Glutamatergic neuron (in vitro differentiated cells): Measurements from ENCODE around the gene GCN1. TPM values are rescaled to one million over a fixed set of nuclear protein-coding genes. Genes with fewer than 3 reads are reported as not detected.

Experiments
- DNase-seq: peaks from one replicate; pipeline ENCODE4 v3.0.0; 2022
- H3K27ac Mint-ChIP-seq: one replicate; pipeline ENCODE4 v1.8.0; 2020; ENCODE audit warnings: mild to moderate bottlenecking, mixed read lengths, inconsistent platforms; ENCODE audit not compliant: unreplicated experiment
- H3K27me3 Mint-ChIP-seq: one replicate; pipeline ENCODE4 v1.8.0; 2020; ENCODE audit warnings: mild to moderate bottlenecking, moderate library complexity, mixed read lengths, inconsistent platforms; ENCODE audit not compliant: unreplicated experiment
- H3K36me3 Mint-ChIP-seq: one replicate; pipeline ENCODE4 v1.8.0; 2020; ENCODE audit warnings: mild to moderate bottlenecking, mixed read lengths, inconsistent platforms; ENCODE audit not compliant: unreplicated experiment
- H3K4me1 Mint-ChIP-seq: one replicate; pipeline ENCODE4 v1.8.0; 2020; ENCODE audit warnings: mild to moderate bottlenecking, low read depth, mixed read lengths, inconsistent platforms; ENCODE audit not compliant: unreplicated experiment
- H3K4me3 Mint-ChIP-seq: one replicate; pipeline ENCODE4 v1.8.0; 2020; ENCODE audit warnings: mild to moderate bottlenecking, mixed read lengths, inconsistent platforms; ENCODE audit not compliant: unreplicated experiment
- H3K9me3 Mint-ChIP-seq: one replicate; pipeline ENCODE4 v1.8.0; 2020; ENCODE audit warnings: mild to moderate bottlenecking, moderate library complexity, mixed read lengths, inconsistent platforms; ENCODE audit not compliant: unreplicated experiment
- total RNA-seq: library from RNA; stranded (reverse); fragmentation: NEBNext Ultra II Directional; extraction: Animal tissue kit (Norgen Biotek cat#: 25700); gene quantifications from one replicate; pipeline ENCODE4 v1.2.1, GENCODE V29; 2021; ENCODE audit not compliant: unreplicated experiment
- TF ChIP-seq, protein P1 (sequence below): fragments of 200-600 bp; sonication (generic); IDR thresholded peaks from one replicate; pipeline ENCODE4 v1.5.0; 2021; ENCODE audit not compliant: partially characterized antibody, unreplicated experiment

The GCN1 gene
- total RNA-seq, 1 donor from 2014 or later = 173 TPM

DNA sequence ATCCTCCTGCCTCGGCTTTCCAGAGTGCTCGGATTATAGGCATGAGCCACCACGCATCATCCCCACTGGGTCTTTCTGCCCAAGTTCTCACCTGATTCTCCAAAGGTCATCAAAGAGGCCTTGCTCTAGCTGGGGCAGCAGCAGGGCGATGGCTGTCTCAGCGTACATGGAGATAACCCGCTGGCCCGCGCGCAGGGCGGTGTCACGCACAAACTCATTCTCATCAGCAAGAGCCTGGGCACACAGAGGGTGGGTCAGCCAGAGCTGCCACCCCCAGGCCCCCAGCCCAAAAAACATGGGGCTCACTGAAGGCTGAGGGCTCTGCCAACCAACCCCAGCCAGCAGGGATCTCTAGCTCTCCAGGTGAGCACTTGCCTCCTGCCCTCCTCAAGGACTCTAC is 50.3 kb downstream of the GCN1 start:
- Mint-ChIP-seq H3K9me3 (peaks cover 4% of the 10 kb centered on the region), H3K36me3 (peaks cover 3% of the 10 kb centered on the region), H3K4me3 (no peak overlapping the region), H3K27me3 (peaks cover 5% of the 10 kb centered on the region), H3K27ac (no peak overlapping the region), H3K4me1 (peaks cover 5% of the 10 kb centered on the region)
- TF ChIP-seq, protein P1, sequence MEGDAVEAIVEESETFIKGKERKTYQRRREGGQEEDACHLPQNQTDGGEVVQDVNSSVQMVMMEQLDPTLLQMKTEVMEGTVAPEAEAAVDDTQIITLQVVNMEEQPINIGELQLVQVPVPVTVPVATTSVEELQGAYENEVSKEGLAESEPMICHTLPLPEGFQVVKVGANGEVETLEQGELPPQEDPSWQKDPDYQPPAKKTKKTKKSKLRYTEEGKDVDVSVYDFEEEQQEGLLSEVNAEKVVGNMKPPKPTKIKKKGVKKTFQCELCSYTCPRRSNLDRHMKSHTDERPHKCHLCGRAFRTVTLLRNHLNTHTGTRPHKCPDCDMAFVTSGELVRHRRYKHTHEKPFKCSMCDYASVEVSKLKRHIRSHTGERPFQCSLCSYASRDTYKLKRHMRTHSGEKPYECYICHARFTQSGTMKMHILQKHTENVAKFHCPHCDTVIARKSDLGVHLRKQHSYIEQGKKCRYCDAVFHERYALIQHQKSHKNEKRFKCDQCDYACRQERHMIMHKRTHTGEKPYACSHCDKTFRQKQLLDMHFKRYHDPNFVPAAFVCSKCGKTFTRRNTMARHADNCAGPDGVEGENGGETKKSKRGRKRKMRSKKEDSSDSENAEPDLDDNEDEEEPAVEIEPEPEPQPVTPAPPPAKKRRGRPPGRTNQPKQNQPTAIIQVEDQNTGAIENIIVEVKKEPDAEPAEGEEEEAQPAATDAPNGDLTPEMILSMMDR = no peak
- DNase-seq = no peak

- Mint-ChIP-seq H3K4me3 (no peak overlapping the region), H3K27me3 (peaks cover 5% of the 10 kb centered on the region), H3K4me1 (peaks cover 5% of the 10 kb centered on the region), H3K9me3 (peaks cover 6% of the 10 kb centered on the region), H3K36me3 (no peaks in the 10 kb centered on the region), H3K27ac (no peak overlapping the region)
- TF ChIP-seq, protein P1 = no peak
- no peak for DNase-seq
Measured at GRCh38 chr12:120142231-120142877, 52.2 kb downstream of the GCN1 start.

- Mint-ChIP-seq H3K36me3 (no peaks in the 10 kb centered on the region), H3K4me3 (no peak overlapping the region)
Measured at GRCh38 chr12:120141336-120141735, 53.2 kb downstream of the GCN1 start.

DNA sequence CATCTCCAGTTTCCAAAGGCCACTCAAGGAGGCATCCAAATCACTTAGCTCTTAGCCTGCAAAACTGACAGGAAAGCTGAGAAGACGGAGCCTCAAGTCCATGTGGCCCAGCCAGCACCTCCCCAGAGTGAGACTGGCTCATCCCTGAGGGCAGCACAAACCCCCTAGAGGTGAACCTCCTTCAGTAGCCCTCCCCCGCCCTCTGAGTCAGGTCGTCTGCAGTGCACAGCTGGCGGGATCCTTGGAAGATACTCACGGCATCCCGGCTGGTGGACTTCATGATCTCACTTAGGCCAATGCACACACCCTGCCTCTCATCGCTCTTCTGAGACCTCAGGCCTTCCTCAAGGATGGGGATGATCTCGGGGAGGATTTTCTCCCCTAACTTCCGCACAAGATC is 53.9 kb downstream of the GCN1 start:
- H3K4me3 Mint-ChIP-seq = no peak overlapping the region
- peaks cover 5% of the 10 kb centered on the region for H3K27me3 Mint-ChIP-seq
- TF ChIP-seq, protein P1 = no peak
- H3K27ac Mint-ChIP-seq = peak overlapping the region; percentile 75
- H3K4me1 Mint-ChIP-seq = peaks cover 5% of the 10 kb centered on the region
- DNase-seq = no peak
- no peaks in the 10 kb centered on the region for H3K36me3 Mint-ChIP-seq
- peaks cover 6% of the 10 kb centered on the region for H3K9me3 Mint-ChIP-seq

More at GRCh38 chr12:120141336-120141735, 53.2 kb downstream of the GCN1 start:
- H3K9me3 Mint-ChIP-seq = peaks cover 6% of the 10 kb centered on the region
- peaks cover 5% of the 10 kb centered on the region for H3K4me1 Mint-ChIP-seq
- DNase-seq = no peak
- TF ChIP-seq, protein P1 = no peak
- peaks cover 5% of the 10 kb centered on the region for H3K27me3 Mint-ChIP-seq
- H3K27ac Mint-ChIP-seq = no peak overlapping the region

DNA sequence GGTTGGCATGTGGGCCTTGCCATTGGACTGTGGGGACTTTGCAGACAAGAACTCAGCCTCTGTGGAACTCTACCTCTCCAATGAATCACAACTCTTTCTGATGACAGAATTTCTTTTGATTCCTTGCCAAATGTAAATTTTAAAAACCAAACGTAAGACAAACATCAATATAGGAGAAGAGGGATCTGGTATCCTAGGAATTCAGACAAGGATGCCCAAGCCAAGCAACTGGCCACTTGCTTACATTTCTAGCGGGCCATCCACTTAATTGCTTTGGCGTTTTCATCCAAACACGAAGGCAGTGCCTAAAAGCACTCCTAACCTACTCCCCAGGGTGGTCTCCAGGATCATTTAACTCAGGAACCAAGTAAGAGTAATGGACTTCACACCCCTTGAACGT is 54.6 kb downstream of the GCN1 start:
- peak overlapping the region; percentile 75 for H3K27ac Mint-ChIP-seq
- peaks cover 5% of the 10 kb centered on the region for H3K27me3 Mint-ChIP-seq
- TF ChIP-seq, protein P1 = no peak
- no peaks in the 10 kb centered on the region for H3K36me3 Mint-ChIP-seq
- no peak for DNase-seq
- peaks cover 6% of the 10 kb centered on the region for H3K9me3 Mint-ChIP-seq
- no peak overlapping the region for H3K4me3 Mint-ChIP-seq
- H3K4me1 Mint-ChIP-seq = peaks cover 5% of the 10 kb centered on the region
